NCI-H748 treated with DMSO at 0.1 percent for 48 hours (cell line): ENCODE measurements around the gene COMMD4.
"Not testable (repeated sequence)": the region's sequence is repeated elsewhere in the genome, so short reads cannot be mapped to it uniquely, and the experiment has no call there.

Source experiments
- DNase-seq: peaks from one replicate; lab custom pipeline; 2025; lab: John Stamatoyannopoulos, UW

Gene COMMD4

GRCh38 chr15:75380773-75381172 is 44.9 kb downstream of the COMMD4 start:
- no peak for DNase-seq

- not testable (repeated sequence) for DNase-seq
Observed at GRCh38 chr15:75383986-75384385, 48.1 kb downstream of the COMMD4 start.
